A549 (cell line): ENCODE measurements around the gene FNBP1L. TPM values are rescaled to one million over a fixed set of nuclear protein-coding genes. Genes with fewer than 3 reads are reported as not detected.
A peak's percentile ranks its signal among the peaks of the same experiment; 100 is the strongest.

Experiments used
- ATAC-seq, 2 experiments: fragments of 200-7000 bp in 1 of 2; fragments of >200 bp in 1 of 2; cut with Nextera tagmentation in 1 of 2; cut with Tn5 transposase in 1 of 2; 3 replicates each; pipeline versions ENCODE4 v1.8.0 to v1.9.1; 2018 to 2020; ENCODE audit warnings: mild to moderate bottlenecking in 1 of 2, moderate library complexity in 1 of 2
- CTCF ChIA-PET: fragments of 300-600 bp; sonication (Branson Sonifier 250); formaldehyde crosslinking; extraction: SDS; loops from one replicate; lab custom pipeline; 2021; ENCODE audit warnings: antibody characterized with exemption, inconsistent platforms; lab: Yijun Ruan, JAX
- POLR2A ChIA-PET: fragments of 350-600 bp; formaldehyde crosslinking; extraction: SDS; loops from one replicate; lab custom pipeline; 2021; ENCODE audit warnings: antibody characterized with exemption, inconsistent platforms; lab: Yijun Ruan, JAX
- DNase-seq, 2 experiments: peaks; one replicate each; pipeline versions ENCODE4 v3.0.0 to v3.0.0-alpha.2; 2011 to 2016; ENCODE audit warnings: low read depth in 1 of 2, low spot score in 1 of 2
- FAIRE-seq: peaks from 2 replicates; lab custom pipeline; 2011; peaks lifted over from hg19 to GRCh38; lab: Jason Lieb, UNC
- H3K27ac ChIP-seq, 2 experiments: fragments of >200 bp; sonication (Bioruptor Twin); formaldehyde crosslinking; 3 replicates each; pipeline ENCODE4 v1.5.1; 2016 to 2017
- H3K4me1 ChIP-seq: fragments of >200 bp; sonication (Bioruptor Twin); formaldehyde crosslinking; 3 replicates; pipeline ENCODE4 v1.6.1; 2016
- H3K4me2 ChIP-seq: fragments of >200 bp; sonication (Bioruptor Twin); formaldehyde crosslinking; 3 replicates; pipeline ENCODE4 v1.6.1; 2016
- H3K4me3 ChIP-seq: fragments of >200 bp; sonication (Bioruptor Twin); formaldehyde crosslinking; 3 replicates; pipeline ENCODE4 v1.5.1; 2016
- H3K9me3 ChIP-seq: fragments of >200 bp; sonication (Bioruptor Twin); formaldehyde crosslinking; 3 replicates; pipeline ENCODE4 v1.6.1; 2016
- BHLHE40 ChIP-seq: IDR thresholded peaks from 2 replicates; pipeline ENCODE4 v1.6.1; 2012; ENCODE audit warnings: low read depth, low read length, inconsistent platforms
- CBX2 ChIP-seq: fragments of 200-600 bp; sonication (generic); IDR thresholded peaks from 2 replicates; pipeline ENCODE4 v1.6.1; 2016; ENCODE audit warnings: low read depth, mild to moderate bottlenecking, borderline replicate concordance
- EP300 ChIP-seq, 2 experiments: fragments of >200 bp; sonication (Bioruptor Twin); formaldehyde crosslinking; IDR thresholded peaks; 2 replicates in 1 of 2; 3 replicates in 1 of 2; pipeline ENCODE4 v1.6.1; 2016 to 2017
- FOSL2 ChIP-seq, 2 experiments: fragments of 450-650 bp in 1 of 2; fragments of >200 bp in 1 of 2; sonication (Bioruptor Twin) in 1 of 2; formaldehyde crosslinking; IDR thresholded peaks; 2 replicates each; pipeline versions ENCODE4 v1.5.0 to v1.6.1; 2016 to 2020; ENCODE audit warnings: mild to moderate bottlenecking in 1 of 2, moderate library complexity in 1 of 2
- FOXS1 ChIP-seq: fragments of 250-450 bp; sonication (Bioruptor Pico); IDR thresholded peaks from 2 replicates; pipeline ENCODE4 v1.5.0; 2020; ENCODE audit warnings: mild to moderate bottlenecking, moderate library complexity
- HEYL ChIP-seq: fragments of 250-450 bp; sonication (Bioruptor Pico); IDR thresholded peaks from 2 replicates; pipeline ENCODE4 v1.8.0; 2021; ENCODE audit warnings: mild to moderate bottlenecking, moderate library complexity
- HOXA7 ChIP-seq: fragments of 250-450 bp; sonication (Bioruptor Pico); IDR thresholded peaks from 2 replicates; pipeline ENCODE4 v1.5.0; 2020; ENCODE audit warnings: mild to moderate bottlenecking, moderate library complexity
- HOXB13 ChIP-seq: fragments of 250-450 bp; sonication (Bioruptor Pico); IDR thresholded peaks from 2 replicates; pipeline ENCODE4 v1.5.0; 2020; ENCODE audit warnings: low read depth, mild to moderate bottlenecking, moderate library complexity
- HOXB5 ChIP-seq: fragments of 250-450 bp; sonication (Bioruptor Pico); IDR thresholded peaks from 2 replicates; pipeline ENCODE4 v1.5.0; 2020; ENCODE audit warnings: mild to moderate bottlenecking, moderate library complexity
- JUNB ChIP-seq: fragments of >200 bp; sonication (Bioruptor Twin); formaldehyde crosslinking; IDR thresholded peaks from 2 replicates; pipeline ENCODE4 v1.6.1; 2016
- KDM1A ChIP-seq: fragments of 200-600 bp; sonication (generic); IDR thresholded peaks from 2 replicates; pipeline ENCODE4 v1.6.1; 2016; ENCODE audit warnings: low read depth, mild to moderate bottlenecking
- MAX ChIP-seq: IDR thresholded peaks from 2 replicates; pipeline ENCODE4 v1.6.1; 2012
- MYC ChIP-seq: IDR thresholded peaks from 2 replicates; pipeline ENCODE4 v1.6.1; 2012; ENCODE audit warnings: mild to moderate bottlenecking, inconsistent platforms, low read length, improper control_type of control experiment, borderline replicate concordance
- PBX3 ChIP-seq: IDR thresholded peaks from 2 replicates; pipeline ENCODE4 v1.6.1; 2012
- POLR2AphosphoS2 ChIP-seq: conservative IDR thresholded peaks from 2 replicates; pipeline ENCODE4 v1.6.1; 2012; ENCODE audit warnings: low read length, improper control_type of control experiment, inconsistent platforms
- RAD21 ChIP-seq, 2 experiments: fragments of >200 bp in 1 of 2; sonication (Bioruptor Twin) in 1 of 2; formaldehyde crosslinking in 1 of 2; IDR thresholded peaks in 1 of 2; conservative IDR thresholded peaks in 1 of 2; 2 replicates in 1 of 2; 3 replicates in 1 of 2; pipeline ENCODE4 v1.6.1; 2012 to 2018; ENCODE audit warnings: inconsistent platforms in 1 of 2
- RARB ChIP-seq: fragments of 250-450 bp; sonication (Bioruptor Pico); IDR thresholded peaks from 2 replicates; pipeline ENCODE4 v1.8.0; 2021; ENCODE audit warnings: mild to moderate bottlenecking, moderate library complexity
- RCOR1 ChIP-seq: fragments of 150-350 bp; IDR thresholded peaks from 2 replicates; pipeline ENCODE4 v1.6.1; 2014; ENCODE audit warnings: antibody characterized with exemption, low read length, low read depth
- RFX5 ChIP-seq: fragments of 450-650 bp; IDR thresholded peaks from 2 replicates; pipeline ENCODE4 v1.7.1; 2014; ENCODE audit warnings: antibody characterized with exemption, mild to moderate bottlenecking, moderate library complexity
- RNF2 ChIP-seq: fragments of 200-600 bp; sonication (generic); IDR thresholded peaks from 2 replicates; pipeline ENCODE4 v1.6.1; 2016; ENCODE audit warnings: low read depth, mild to moderate bottlenecking, antibody characterized with exemption, moderate library complexity, borderline replicate concordance
- USF2 ChIP-seq: fragments of 450-650 bp; IDR thresholded peaks from 2 replicates; pipeline ENCODE4 v1.6.1; 2014; ENCODE audit warnings: antibody characterized with exemption
- WGBS: methylation state at CpG from one replicate; pipeline ENCODE4 v1.1.6; 2017; ENCODE audit errors: missing lambda C conversion rate; 5-methylcytosine and 5-hydroxymethylcytosine counted together
- polyA plus RNA-seq, 4 experiments: library from polyadenylated mRNA; depleted of rRNA in 3 of 4; stranded (reverse); fragments of >200 nt; fragmentation: RNase III in 1 of 4; extraction: RNeasy Plus Mini Kit Qiagen cat#74134 plus additional on column Dnase treatment in 1 of 4; gene quantifications; 2 replicates in 3 of 4; 3 replicates in 1 of 4; pipeline ENCODE4 v1.2.3, GENCODE V29; 2011 to 2017

FNBP1L gene
- polyA plus RNA-seq, 2 of the 4 experiments (the other 2 are of a cell fraction), result 19.8 to 42.3 TPM

DNA sequence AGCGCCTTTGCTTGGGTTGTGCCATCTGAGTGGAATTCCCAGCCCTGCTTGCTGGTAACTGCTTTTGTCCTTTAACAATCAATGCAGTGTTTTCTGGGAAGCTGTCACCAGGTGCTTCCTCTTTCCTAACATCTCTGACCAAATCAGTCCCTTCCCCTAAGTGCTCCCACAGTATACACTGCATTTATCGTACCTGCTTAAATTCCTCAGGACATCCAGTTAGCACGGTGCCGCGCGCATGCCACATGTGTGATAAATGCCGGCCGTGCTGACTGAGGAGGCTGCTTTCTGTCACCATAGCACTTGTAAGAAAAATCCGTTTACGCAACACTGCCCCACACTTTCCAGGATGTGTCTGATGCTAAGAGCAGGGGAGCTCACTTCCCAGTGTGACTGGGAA, 118.3 kb downstream of the FNBP1L start (continued):
- TF ChIP-seq MYC, result no peak
- no peak for TF ChIP-seq KDM1A

DNA sequence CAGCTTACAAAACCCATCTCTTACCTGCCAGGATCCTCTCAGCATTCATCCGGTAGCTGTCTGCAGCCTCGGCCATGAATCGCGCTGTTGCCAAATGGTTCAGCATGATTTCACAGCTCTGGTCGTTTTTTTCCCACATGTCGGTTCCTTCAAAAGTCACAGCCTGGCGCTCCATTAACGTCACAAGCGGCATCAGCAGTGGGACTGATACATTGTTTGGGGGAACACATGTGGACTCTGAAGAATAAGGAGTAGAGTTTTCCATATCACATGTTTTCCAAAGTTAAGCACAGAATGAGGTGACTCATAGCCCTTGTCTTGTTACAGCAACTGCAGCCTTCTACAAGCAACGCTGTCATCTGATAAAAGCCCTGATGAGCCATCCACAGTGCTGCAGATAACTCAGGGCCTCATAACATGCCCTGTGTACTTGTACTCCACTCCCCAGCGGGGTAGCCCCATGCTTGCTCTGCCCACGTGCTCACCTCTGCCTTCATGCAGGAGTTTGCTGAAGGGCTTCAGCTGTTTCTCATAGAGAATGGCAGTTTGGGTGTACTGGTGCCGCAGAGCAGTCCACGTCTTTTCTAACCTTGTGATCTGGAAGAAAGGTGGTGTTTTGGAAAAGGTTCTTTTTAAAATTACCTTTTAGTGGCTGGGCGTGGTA, 119.5 kb downstream of the FNBP1L start:
- WGBS, result 78% methylated on average over 15 of the region's 15 CpGs
- TF ChIP-seq EP300 (IDR thresholded peaks at IDR 0.05) (no peak), FOSL2 (IDR thresholded peaks at IDR 0.05) (0 out of 2 replicates have a peak, but pooled peaks have one; percentile 24), FOSL2 (CRISPR knock-in tag; IDR thresholded peaks at IDR 0.05) (peak; percentile 42; the same call in 1 of the 2 replicates)
- peak overlapping the region in 1 of 2 experiments; percentile 43; a peak in 2 of 6 replicates for H3K27ac ChIP-seq
- H3K4me3 ChIP-seq, result no peak overlapping the region
- no peak for FAIRE-seq
- ChIA-PET POLR2A (no interaction called here), CTCF (no interaction called here)
- no peak overlapping the region for H3K4me2 ChIP-seq
- no peaks in the 10 kb centered on the region for H3K9me3 ChIP-seq
- peak; percentile 66 to 80 for ATAC-seq
- H3K4me1 ChIP-seq, result peaks cover 23% of the 10 kb centered on the region; the same call in 2 of the 3 replicates
- DNase-seq, result peak in 1 of 2 experiments; percentile 28

GRCh38 chr1:93569489-93569888, 121.6 kb downstream of the FNBP1L start:
- DNase-seq (no peak), ATAC-seq (no peak), FAIRE-seq (no peak)
- TF ChIP-seq PBX3 (no peak), RCOR1 (no peak), HOXA7 (CRISPR knock-in tag) (no peak), FOXS1 (CRISPR knock-in tag) (no peak), RNF2 (no peak), JUNB (no peak), POLR2AphosphoS2 (no peak), RARB (CRISPR knock-in tag) (no peak), RAD21 (conservative IDR thresholded peaks at IDR 0.05 in 1 of 2, IDR thresholded peaks at IDR 0.05 in 1 of 2) (no peak), RFX5 (no peak), HOXB13 (CRISPR knock-in tag) (no peak), HOXB5 (CRISPR knock-in tag) (no peak), CBX2 (no peak), USF2 (no peak), HEYL (CRISPR knock-in tag) (no peak), BHLHE40 (no peak), MAX (no peak)
- Histone ChIP-seq H3K4me1 (peaks cover 23% of the 10 kb centered on the region; the same call in 2 of the 3 replicates), H3K9me3 (no peaks in the 10 kb centered on the region), H3K4me2 (no peak overlapping the region), H3K27ac (no peak overlapping the region), H3K4me3 (no peak overlapping the region)
- ChIA-PET POLR2A (no interaction called here), CTCF (interaction anchor here (0.8 kb wide), 1 partner anchor 53 kb away, joined by 3 read pairs; no protein-coding TSS in a partner anchor)
- 90% methylated on average over 2 of the region's 2 CpGs for WGBS
